HG03521 (cell line): ENCODE measurements around the gene UTS2B.
A peak's percentile ranks its signal among the peaks of the same experiment; 100 is the strongest.

ENCODE experiments used
- ATAC-seq: cut with Tn5 transposase; IDR thresholded peaks from one replicate; pipeline ENCODE4 v1.9.1; 2021; ENCODE audit warnings: mild to moderate bottlenecking, moderate library complexity; ENCODE audit not compliant: unreplicated experiment

UTS2B gene

GRCh38 chr3:191353022-191353777, 22.9 kb upstream of the UTS2B start:
- peak; percentile 33 for ATAC-seq

DNA sequence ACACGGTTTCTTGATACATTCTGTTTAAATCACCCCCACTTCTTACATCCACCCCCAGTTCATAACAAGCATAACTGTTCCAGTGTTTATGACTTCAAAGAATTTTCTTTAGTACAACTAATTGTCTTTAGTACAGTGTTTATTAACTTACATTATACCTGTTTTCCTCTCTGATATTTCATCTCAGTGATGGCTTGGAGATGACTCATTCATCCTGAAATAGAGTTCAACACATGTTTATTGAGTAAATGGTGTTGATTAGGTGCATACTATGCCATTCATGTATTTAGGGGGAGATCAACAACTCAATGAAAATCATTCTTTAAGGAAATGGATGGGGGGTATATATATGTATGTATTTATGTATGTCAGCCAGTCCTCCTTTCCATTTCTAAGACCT, 21.7 kb upstream of the UTS2B start:
- no peak for ATAC-seq

- ATAC-seq, result no peak
Observed at GRCh38 chr3:191350396-191351090, 20.2 kb upstream of the UTS2B start.

DNA sequence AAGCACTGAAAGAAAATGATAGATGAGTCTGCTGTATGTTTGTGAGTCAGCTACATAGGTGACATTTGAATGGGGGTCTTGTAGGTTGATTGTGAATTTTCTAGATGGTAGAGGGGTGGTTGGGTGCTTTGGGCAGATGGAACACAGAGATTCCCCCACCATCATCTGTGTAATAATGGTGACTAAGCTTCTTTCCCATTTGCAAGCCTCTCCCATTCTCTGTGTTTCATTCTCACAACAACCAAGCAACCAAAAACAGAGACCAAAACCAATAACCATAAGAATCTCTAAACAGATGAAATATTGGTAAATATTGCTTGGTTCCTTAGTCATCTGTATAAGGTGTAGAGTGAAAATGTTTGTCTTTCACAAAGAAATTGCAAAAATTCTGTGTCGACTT, 17.8 kb upstream of the UTS2B start:
- no peak for ATAC-seq

DNA sequence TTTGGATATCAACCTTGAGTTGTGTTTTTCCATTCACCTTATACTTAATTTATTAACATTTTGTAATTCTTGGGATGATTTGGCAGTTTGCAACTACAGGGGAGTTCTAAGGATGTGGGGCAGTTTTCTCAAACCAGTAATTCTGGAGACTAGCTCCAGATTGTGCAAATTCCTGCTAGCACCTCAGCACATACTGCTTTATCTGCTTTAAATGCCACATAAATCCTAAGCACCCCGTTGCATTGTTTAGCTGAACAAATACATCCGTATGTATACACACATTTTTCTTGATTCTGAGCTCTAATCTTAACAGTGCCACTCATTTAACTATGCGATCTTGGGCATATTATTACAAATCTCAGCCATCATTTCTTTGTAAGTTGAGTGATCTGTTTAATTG, 16.9 kb upstream of the UTS2B start:
- ATAC-seq, result no peak

- no peak for ATAC-seq
Observed at GRCh38 chr3:191345334-191345733, 15.0 kb upstream of the UTS2B start.

DNA sequence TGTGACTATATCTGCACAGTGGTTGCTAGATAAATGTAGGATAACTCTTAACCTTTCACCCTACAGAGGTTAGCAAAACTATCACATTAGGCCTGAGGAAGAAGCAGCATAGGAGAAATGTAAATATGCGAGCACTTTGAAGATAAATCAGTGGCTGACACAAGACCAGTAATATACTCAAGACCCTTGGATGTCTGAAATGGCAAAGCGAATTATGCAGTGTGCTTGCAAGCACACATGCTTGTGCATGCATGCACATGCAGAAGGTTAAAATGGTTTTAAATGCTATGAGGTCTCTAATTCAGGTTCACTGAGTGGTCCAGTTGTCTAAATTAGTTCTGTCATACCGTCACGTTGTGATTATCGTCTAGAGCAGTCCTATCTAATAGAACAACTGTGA, 13.6 kb upstream of the UTS2B start:
- no peak for ATAC-seq

- ATAC-seq, result no peak
Observed at GRCh38 chr3:191343115-191343514, 12.8 kb upstream of the UTS2B start.

DNA sequence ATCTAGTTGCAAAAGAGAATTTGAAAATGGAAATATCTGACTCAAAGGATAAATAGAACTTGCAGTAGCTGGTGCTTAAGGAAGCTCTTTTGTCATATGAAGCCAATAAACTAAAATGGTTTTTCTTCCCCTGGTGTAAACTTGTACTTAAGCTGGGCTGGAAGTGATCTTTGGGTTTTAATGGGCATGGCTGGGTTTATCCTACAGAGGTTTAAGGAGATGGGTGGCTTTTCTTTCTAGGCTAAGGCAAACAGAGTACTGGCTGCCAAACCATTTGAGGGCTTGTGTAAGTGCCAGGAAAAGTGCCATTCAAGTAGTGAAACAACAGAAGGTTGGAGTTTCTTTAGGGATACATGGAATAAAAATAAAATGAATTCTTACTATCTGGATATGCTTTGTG, 12.1 kb upstream of the UTS2B start:
- ATAC-seq, result no peak

DNA sequence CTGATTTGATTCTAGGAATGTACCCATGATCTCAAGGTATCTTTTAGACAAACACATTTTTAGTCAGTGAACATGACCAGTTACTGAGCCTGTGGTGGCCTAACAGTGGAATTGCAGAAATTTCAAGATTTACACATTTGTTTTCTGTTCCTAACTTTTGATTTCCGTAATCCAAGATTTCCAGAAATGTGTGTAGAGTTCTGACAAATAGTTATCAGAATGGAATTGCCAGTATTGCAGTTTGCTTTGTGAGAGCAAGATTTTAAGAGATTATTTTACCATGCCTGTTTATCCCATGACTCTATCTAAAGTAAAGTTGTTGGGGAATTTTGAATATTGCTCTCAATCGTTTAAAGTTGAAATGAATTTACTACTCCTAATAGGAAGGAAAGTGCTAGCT, 11.7 kb upstream of the UTS2B start:
- no peak for ATAC-seq

GRCh38 chr3:191340966-191341365, 10.6 kb upstream of the UTS2B start:
- no peak for ATAC-seq

- ATAC-seq, result no peak
Observed at GRCh38 chr3:191340351-191340750, 10.0 kb upstream of the UTS2B start.

DNA sequence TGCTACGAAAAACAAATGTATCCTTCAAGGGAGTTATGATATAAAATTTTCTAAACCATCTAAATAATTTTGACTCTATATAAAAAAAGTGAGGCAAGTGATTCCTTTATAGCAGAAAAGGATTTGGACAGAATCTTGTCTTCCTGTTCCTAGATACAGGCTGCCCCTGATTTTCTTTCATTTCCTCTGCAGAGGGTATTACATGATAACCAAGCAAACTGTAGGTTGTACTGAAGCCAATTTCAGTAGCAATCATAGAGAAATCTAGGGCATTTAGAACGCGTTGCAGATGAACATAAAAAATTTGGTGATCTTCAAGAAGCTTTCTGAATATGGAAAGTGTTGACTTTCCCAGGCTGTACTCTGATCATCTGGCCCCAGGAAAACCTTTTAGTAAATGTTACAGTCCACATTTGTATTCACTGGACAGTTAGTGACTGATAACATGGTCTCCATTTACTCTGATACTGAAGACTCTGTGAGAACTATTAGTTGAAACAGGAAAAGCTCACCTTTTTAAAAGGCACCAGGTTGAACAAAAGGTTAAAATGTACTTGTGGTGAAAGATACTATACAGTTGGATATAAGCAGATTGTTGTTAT, 9.1 kb upstream of the UTS2B start:
- no peak for ATAC-seq

DNA sequence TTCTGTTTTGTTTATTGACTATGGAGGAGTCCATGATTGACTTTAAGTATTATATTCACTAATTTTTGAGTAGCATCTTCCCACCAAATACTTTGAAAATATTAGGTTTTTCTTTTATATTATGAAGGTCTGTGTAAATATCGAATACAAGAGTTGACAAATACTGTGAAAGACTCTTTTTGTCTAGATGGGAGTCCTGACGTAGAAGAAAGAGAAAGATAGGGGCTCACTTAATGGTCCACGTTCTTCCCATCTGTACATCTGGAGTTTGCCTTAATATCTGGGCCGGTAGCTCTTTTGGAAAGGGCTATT, 7.8 kb upstream of the UTS2B start:
- no peak for ATAC-seq

GRCh38 chr3:191336833-191337232, 6.5 kb upstream of the UTS2B start:
- no peak for ATAC-seq

- ATAC-seq, result no peak
Observed at GRCh38 chr3:191334346-191334893, 4.1 kb upstream of the UTS2B start.

DNA sequence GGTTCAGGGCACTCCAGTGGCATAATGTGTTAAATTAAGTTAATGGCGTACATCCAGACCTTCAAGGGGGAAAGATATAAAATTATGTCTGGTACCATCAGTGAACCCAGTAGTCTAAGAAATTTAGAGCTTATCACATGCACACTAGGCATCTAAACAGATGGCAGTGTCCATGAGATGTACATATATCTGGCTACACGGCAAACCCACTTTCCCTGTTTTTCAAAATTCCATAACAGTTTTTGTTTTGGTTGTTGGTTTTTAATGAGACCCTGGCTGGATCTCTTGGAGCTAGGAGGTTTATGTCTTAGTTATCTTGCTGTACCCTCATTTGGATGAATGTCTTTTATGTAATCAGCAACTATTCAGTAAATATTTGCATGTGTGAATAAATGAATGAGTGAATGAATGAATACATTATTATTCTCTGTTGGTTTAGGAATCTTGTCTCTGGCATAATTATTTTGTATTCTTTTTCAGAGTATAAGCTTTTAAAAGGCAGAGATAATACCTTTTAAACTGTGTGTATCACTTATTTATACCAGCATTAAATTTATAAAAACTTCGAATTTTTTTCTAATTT, 3.1 kb upstream of the UTS2B start:
- no peak for ATAC-seq

GRCh38 chr3:191331388-191331787, 1.1 kb upstream of the UTS2B start:
- no peak for ATAC-seq

DNA sequence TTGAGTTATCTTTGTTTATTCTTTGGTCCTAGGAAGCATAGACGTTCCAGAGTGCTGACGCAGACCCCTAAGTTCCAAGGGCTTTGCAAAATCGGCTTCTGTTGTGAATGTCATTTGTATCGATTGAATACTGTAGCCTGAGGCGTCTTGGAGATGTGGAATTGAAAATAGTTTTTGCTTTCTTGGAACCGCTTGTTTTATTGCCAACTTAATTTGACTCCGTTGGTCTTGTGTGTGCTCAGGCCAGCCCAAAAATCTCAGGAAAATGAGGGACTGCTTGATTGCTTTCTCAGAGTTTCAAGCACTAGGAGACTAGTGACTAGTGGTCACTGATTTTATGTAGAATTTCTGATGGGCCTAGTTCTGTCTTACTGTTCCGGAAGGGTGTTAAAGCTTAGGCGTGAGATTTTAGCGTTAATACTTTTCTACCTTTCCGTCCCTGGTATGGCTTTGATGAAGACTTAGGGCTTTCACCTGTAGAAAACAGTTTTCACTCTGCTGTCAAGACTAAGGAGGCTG, 263 bp upstream of the UTS2B start:
- ATAC-seq, result no peak

DNA sequence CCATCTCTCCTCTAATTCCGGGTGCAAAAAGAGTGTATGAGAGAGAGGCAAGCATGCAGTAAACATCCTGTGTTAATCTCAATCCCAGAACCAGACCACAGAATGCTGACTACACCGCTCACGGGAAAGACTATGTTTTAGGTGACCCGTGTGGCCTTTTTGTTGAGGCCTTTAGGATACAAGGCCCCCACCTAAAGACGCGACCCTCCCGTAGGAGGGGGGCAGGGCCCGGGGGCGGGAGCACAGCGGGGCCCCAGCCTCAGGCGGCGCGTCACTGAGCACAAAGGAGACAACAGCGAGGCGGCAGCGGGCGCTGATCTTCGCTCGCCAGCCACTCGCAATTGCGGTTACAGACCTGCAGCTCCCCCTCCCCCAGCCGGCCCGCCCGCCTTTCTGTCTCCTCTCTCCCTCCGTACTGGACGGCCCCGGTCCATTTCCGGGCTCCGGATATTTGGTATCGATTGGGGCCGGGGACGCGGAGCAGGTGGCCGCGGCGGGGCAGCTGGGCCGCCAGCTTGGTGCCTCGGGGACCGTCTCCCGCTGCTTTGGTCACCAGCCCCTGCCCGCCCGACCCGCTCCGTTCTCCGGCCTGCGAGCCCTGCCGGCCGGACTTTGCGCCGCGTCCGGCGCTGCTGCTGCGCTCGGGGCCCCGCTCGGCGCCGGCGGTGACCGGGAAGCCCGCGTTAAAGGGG, 1.2 kb downstream of the UTS2B start, which contains the start of gene CCDC50:
Gene CCDC50 (plus strand): TSS at position 433 of the 692 bp plus-strand sequence. CDS start 281 bp downstream, outside the sequence.
- ATAC-seq, result peak; percentile 74
